Measurements from ENCODE around the gene KCNN3.

KCNN3 gene

GRCh38 chr1:154669464-154670282 is 200.4 kb downstream of the KCNN3 start:
- no peak overlapping the region for H3K4me3 ChIP-seq (replicated peaks in 1 of 2; ENCODE audit: low read depth in 2 of 2, low read length in 2 of 2)
- peak; percentile 86 for TF ChIP-seq CTCF (IDR thresholded peaks at IDR 0.05; ENCODE audit: low read depth, low read length)
- peak; percentile 80 to 87 for DNase-seq (ENCODE audit: low read depth in 2 of 2)

GRCh38 chr1:154666051-154666790 is 203.9 kb downstream of the KCNN3 start:
- no peak for DNase-seq (ENCODE audit: low read depth in 2 of 2)
- H3K4me3 ChIP-seq (replicated peaks in 1 of 2; ENCODE audit: low read depth in 2 of 2, low read length in 2 of 2): no peak overlapping the region
- no peak for TF ChIP-seq CTCF (IDR thresholded peaks at IDR 0.05; ENCODE audit: low read depth, low read length)

GRCh38 chr1:154664331-154665002 is 205.6 kb downstream of the KCNN3 start:
- TF ChIP-seq CTCF (IDR thresholded peaks at IDR 0.05; ENCODE audit: low read depth, low read length): no peak

GRCh38 chr1:154663471-154664060 is 206.5 kb downstream of the KCNN3 start:
- TF ChIP-seq CTCF (IDR thresholded peaks at IDR 0.05; ENCODE audit: low read depth, low read length): no peak
- no peak overlapping the region for H3K4me3 ChIP-seq (replicated peaks in 1 of 2; ENCODE audit: low read depth in 2 of 2, low read length in 2 of 2)
- peak in 1 of 2 donors; percentile 2 for DNase-seq (ENCODE audit: low read depth in 2 of 2)

More at GRCh38 chr1:154664331-154665002, 205.6 kb downstream of the KCNN3 start:
- DNase-seq (ENCODE audit: low read depth in 2 of 2): peak in 1 of 2 donors; percentile 4
- H3K4me3 ChIP-seq (replicated peaks in 1 of 2; ENCODE audit: low read depth in 2 of 2, low read length in 2 of 2): no peak overlapping the region

- no peak for TF ChIP-seq CTCF (IDR thresholded peaks at IDR 0.05; ENCODE audit: low read depth, low read length)
- H3K4me3 ChIP-seq (replicated peaks in 1 of 2; ENCODE audit: low read depth in 2 of 2, low read length in 2 of 2): no peak overlapping the region
- no peak for DNase-seq (ENCODE audit: low read depth in 2 of 2)
Observed at GRCh38 chr1:154661110-154661509, 209.0 kb downstream of the KCNN3 start.

- DNase-seq (ENCODE audit: low read depth in 2 of 2): no peak
- no peak for TF ChIP-seq CTCF (IDR thresholded peaks at IDR 0.05; ENCODE audit: low read depth, low read length)
- H3K4me3 ChIP-seq (replicated peaks in 1 of 2; ENCODE audit: low read depth in 2 of 2, low read length in 2 of 2): no peak overlapping the region
Observed at GRCh38 chr1:154659823-154660592, 210.1 kb downstream of the KCNN3 start.
